HG03378 (cell line): ENCODE measurements around the gene FA2H.
"Not testable (repeated sequence)": the region's sequence is repeated elsewhere in the genome, so short reads cannot be mapped to it uniquely, and the experiment has no call there.

Source experiments
- ATAC-seq: cut with Tn5 transposase; IDR thresholded peaks from one replicate; pipeline ENCODE4 v1.9.1; 2021; ENCODE audit warnings: mild to moderate bottlenecking, moderate library complexity; ENCODE audit not compliant: unreplicated experiment

The FA2H gene

GRCh38 chr16:74774223-74775139, at the start of gene FA2H:
TSS of gene FA2H (minus strand) at chr16:74774820. CDS start at chr16:74774755, 65 bp downstream.
- ATAC-seq: peak; percentile 48

GRCh38 chr16:74817851-74818250, 43.2 kb upstream of the FA2H start:
- ATAC-seq: no peak

GRCh38 chr16:74813109-74813641, 38.6 kb upstream of the FA2H start:
- ATAC-seq: peak; percentile 80

- ATAC-seq: no peak
Observed at GRCh38 chr16:74811911-74812310, 37.3 kb upstream of the FA2H start.

GRCh38 chr16:74811216-74811615, 36.6 kb upstream of the FA2H start:
- ATAC-seq: not testable (repeated sequence)

- ATAC-seq: no peak
Observed at GRCh38 chr16:74807052-74807646, 32.5 kb upstream of the FA2H start.

GRCh38 chr16:74800216-74800871, 25.7 kb upstream of the FA2H start:
- no peak for ATAC-seq

- no peak for ATAC-seq
Observed at GRCh38 chr16:74797414-74797813, 22.8 kb upstream of the FA2H start.

- ATAC-seq: no peak
Observed at GRCh38 chr16:74795104-74795503, 20.5 kb upstream of the FA2H start.

- no peak for ATAC-seq
Observed at GRCh38 chr16:74794668-74795067, 20.0 kb upstream of the FA2H start.

- ATAC-seq: no peak
Observed at GRCh38 chr16:74793571-74793970, 19.0 kb upstream of the FA2H start.

GRCh38 chr16:74792225-74792624, 17.6 kb upstream of the FA2H start:
- no peak for ATAC-seq

- ATAC-seq: not testable (repeated sequence)
Observed at GRCh38 chr16:74791749-74792148, 17.1 kb upstream of the FA2H start.

GRCh38 chr16:74788108-74788507, 13.5 kb upstream of the FA2H start:
- no peak for ATAC-seq

- no peak for ATAC-seq
Observed at GRCh38 chr16:74785031-74785430, 10.4 kb upstream of the FA2H start.

- ATAC-seq: no peak
Observed at GRCh38 chr16:74778646-74779045, 4.0 kb upstream of the FA2H start.

- no peak for ATAC-seq
Observed at GRCh38 chr16:74776926-74777325, 2.3 kb upstream of the FA2H start.

GRCh38 chr16:74775255-74775654, 635 bp upstream of the FA2H start:
- ATAC-seq: no peak

GRCh38 chr16:74773446-74774222, 986 bp downstream of the FA2H start:
- no peak for ATAC-seq

- peak; percentile 91 for ATAC-seq
Observed at GRCh38 chr16:74771656-74772315, 2.8 kb downstream of the FA2H start.
